Measurements from ENCODE around the gene RAI1.

The RAI1 gene

DNA sequence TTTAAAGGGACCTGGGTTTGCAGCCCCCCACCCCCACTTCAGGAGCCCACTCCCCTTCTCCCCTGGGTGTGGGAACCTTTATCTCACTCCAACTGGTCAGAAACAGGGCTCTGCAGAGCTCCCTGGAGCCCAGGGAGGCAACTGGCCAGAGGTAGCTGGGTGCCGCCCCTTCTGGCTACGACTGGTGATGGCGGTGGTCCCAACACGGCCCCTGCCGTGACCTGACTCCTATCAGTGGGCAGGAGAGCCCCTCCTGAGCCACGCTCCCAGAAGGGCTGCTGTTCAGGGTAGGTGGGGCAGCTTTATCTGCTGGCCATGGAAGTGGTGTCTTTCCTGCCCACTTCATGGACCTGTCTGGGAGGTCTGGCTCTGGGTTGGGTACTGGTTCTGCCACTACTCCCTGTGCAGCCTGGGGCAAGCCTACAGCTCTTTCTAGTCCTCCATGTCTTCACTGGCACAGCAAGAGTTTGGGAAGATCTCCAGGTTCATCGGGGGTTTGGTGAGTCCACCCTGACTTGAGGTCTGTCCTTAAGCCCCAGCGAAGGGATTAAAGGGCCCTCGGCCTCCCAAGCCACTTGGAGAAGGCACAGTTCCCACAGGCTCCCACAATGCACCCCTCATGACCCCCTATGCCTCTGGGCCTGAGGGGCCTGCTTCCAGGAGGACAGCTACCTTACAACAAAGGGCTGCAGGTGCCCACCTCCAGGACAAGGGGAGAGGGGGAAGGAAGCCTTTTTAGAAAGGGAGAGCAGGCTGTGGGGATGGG lies 161.0 kb downstream of the RAI1 start:
- Histone ChIP-seq H3K18ac (ENCODE audit: low read length) (no peak overlapping the region), H2BK15ac (replicated peaks; ENCODE audit: low read depth) (no peak overlapping the region), H3K27ac (ENCODE audit: low read depth, low read length) (no peak overlapping the region), H3K4me2 (ENCODE audit: low read length) (no peak overlapping the region), H3K9ac (ENCODE audit: low read length) (no peak overlapping the region), H3K4me3 (ENCODE audit: low read length) (no peak overlapping the region), H2BK120ac (ENCODE audit: low read depth, low read length) (no peak overlapping the region), H3K36me3 (ENCODE audit: control insufficient read depth, insufficient read depth, low read length) (no peaks in the 10 kb centered on the region), H2AK5ac (ENCODE audit: low read length) (peak overlapping the region; percentile 99), H3K4ac (ENCODE audit: low read depth, low read length) (no peak overlapping the region), H3K56ac (ENCODE audit: low read length) (no peak overlapping the region), H2BK5ac (ENCODE audit: low read length) (no peak overlapping the region), H3K79me2 (ENCODE audit: control insufficient read depth, insufficient read depth, low read length) (no peaks in the 10 kb centered on the region), H3K4me1 (ENCODE audit: control insufficient read depth, low read depth, low read length) (peaks cover 23% of the 10 kb centered on the region), H3K79me1 (ENCODE audit: low read length) (no peaks in the 10 kb centered on the region), H4K8ac (ENCODE audit: low read depth, low read length) (no peak overlapping the region), H4K5ac (ENCODE audit: low read length) (no peak overlapping the region), H3K23ac (ENCODE audit: low read length) (no peak overlapping the region), H3K27me3 (ENCODE audit: insufficient read depth, low read length, poor library complexity) (no peaks in the 10 kb centered on the region)
- DNase-seq = no peak
- WGBS (ENCODE audit: extremely low coverage, insufficient coverage, low lambda C conversion rate) = no CpG with 5 or more reads among the region's 9 CpGs

DNA sequence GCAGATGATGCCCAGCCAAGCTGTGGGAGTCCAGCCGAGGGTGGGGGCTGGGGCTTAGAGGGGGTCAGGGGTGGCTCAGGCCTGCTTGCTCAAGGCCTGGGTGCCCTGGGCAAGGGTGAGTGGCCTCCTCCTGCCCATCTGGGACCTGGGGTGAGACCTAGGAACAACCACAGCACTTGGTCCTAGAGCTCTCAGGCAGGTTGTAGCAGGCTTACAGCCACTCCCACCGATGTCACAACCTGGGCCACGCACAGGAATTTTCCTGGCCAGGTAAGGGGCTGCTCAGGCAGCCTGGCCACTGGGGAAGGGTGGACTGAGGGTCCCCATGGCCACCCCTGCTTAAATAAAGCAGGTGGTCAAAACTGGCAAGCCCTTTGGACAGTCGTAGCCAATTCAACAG lies 161.8 kb downstream of the RAI1 start:
- no peaks in the 10 kb centered on the region for H3K79me1 ChIP-seq (ENCODE audit: low read length)
- no peak overlapping the region for H2BK5ac ChIP-seq (ENCODE audit: low read length)
- H3K9ac ChIP-seq (ENCODE audit: low read length) = no peak overlapping the region
- no peak overlapping the region for H2BK120ac ChIP-seq (ENCODE audit: low read depth, low read length)
- no peak overlapping the region for H4K8ac ChIP-seq (ENCODE audit: low read depth, low read length)
- H4K5ac ChIP-seq (ENCODE audit: low read length) = no peak overlapping the region
- no peaks in the 10 kb centered on the region for H3K27me3 ChIP-seq (ENCODE audit: insufficient read depth, low read length, poor library complexity)
- no peak overlapping the region for H2AK5ac ChIP-seq (ENCODE audit: low read length)
- H3K18ac ChIP-seq (ENCODE audit: low read length) = no peak overlapping the region
- H3K4me1 ChIP-seq (ENCODE audit: control insufficient read depth, low read depth, low read length) = peaks cover 16% of the 10 kb centered on the region
- no peak overlapping the region for H3K4ac ChIP-seq (ENCODE audit: low read depth, low read length)
- H3K79me2 ChIP-seq (ENCODE audit: control insufficient read depth, insufficient read depth, low read length) = no peaks in the 10 kb centered on the region
- H3K4me2 ChIP-seq (ENCODE audit: low read length) = no peak overlapping the region
- no peak overlapping the region for H3K23ac ChIP-seq (ENCODE audit: low read length)
- H3K4me3 ChIP-seq (ENCODE audit: low read length) = no peak overlapping the region
- H3K56ac ChIP-seq (ENCODE audit: low read length) = no peak overlapping the region
- no CpG with 5 or more reads among the region's 4 CpGs for WGBS (ENCODE audit: extremely low coverage, insufficient coverage, low lambda C conversion rate)
- DNase-seq = no peak
- no peak overlapping the region for H2BK15ac ChIP-seq (replicated peaks; ENCODE audit: low read depth)
- H3K27ac ChIP-seq (ENCODE audit: low read depth, low read length) = no peak overlapping the region
- H3K36me3 ChIP-seq (ENCODE audit: control insufficient read depth, insufficient read depth, low read length) = no peaks in the 10 kb centered on the region

DNA sequence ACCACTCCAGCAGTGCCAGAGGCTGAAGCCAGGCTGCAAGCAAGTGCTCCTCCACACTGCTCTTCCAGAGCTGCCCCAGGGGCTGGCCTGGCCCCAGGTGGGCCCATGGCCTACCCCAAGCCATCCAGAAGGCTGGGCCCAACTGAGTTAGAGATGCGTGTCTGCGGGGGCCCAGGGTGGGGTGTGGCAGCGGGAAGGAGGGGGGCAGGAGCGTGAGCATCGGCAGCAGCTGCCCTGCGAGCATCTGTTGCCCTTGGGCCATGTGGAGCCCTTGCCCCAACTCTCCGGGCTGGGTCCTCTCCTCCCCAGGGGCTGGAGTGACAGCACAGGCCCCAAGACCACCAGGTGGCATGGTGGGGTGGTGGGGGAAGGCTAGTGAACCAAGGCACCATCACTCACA lies 162.8 kb downstream of the RAI1 start:
- no peaks in the 10 kb centered on the region for H3K36me3 ChIP-seq (ENCODE audit: control insufficient read depth, insufficient read depth, low read length)
- H3K27me3 ChIP-seq (ENCODE audit: insufficient read depth, low read length, poor library complexity) = no peaks in the 10 kb centered on the region
- peak overlapping the region; percentile 26 for H3K56ac ChIP-seq (ENCODE audit: low read length)
- H3K79me1 ChIP-seq (ENCODE audit: low read length) = no peaks in the 10 kb centered on the region
- no peaks in the 10 kb centered on the region for H3K79me2 ChIP-seq (ENCODE audit: control insufficient read depth, insufficient read depth, low read length)
- no peak overlapping the region for H3K9ac ChIP-seq (ENCODE audit: low read length)
- H2AK5ac ChIP-seq (ENCODE audit: low read length) = no peak overlapping the region
- no peak overlapping the region for H2BK120ac ChIP-seq (ENCODE audit: low read depth, low read length)
- peaks cover 13% of the 10 kb centered on the region for H3K4me1 ChIP-seq (ENCODE audit: control insufficient read depth, low read depth, low read length)
- no peak overlapping the region for H3K27ac ChIP-seq (ENCODE audit: low read depth, low read length)
- no peak overlapping the region for H2BK15ac ChIP-seq (replicated peaks; ENCODE audit: low read depth)
- H3K4ac ChIP-seq (ENCODE audit: low read depth, low read length) = no peak overlapping the region
- no peak overlapping the region for H3K4me2 ChIP-seq (ENCODE audit: low read length)
- H4K5ac ChIP-seq (ENCODE audit: low read length) = no peak overlapping the region
- no peak overlapping the region for H4K8ac ChIP-seq (ENCODE audit: low read depth, low read length)
- no CpG with 5 or more reads among the region's 7 CpGs for WGBS (ENCODE audit: extremely low coverage, insufficient coverage, low lambda C conversion rate)
- H3K4me3 ChIP-seq (ENCODE audit: low read length) = no peak overlapping the region
- DNase-seq = no peak
- H3K23ac ChIP-seq (ENCODE audit: low read length) = no peak overlapping the region
- no peak overlapping the region for H2BK5ac ChIP-seq (ENCODE audit: low read length)
- no peak overlapping the region for H3K18ac ChIP-seq (ENCODE audit: low read length)

DNA sequence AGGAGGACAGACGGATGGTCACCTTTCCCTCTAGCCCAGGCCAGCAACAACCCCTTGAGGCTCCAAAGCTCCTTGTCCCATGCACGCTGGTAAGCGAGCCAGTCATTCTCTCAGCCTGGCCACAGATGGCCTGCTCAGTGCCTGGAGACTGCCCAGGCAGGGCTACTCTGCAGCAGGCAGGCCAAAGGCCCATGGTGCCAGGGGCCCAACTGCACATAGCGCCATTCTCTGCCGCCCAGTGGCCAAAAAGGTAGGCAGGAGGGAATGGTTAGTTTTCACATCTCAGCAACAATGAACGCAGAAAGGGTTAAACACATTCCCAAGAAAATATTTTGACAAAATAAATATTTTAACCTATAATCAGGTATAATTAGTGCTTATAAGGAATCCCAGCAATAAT lies 163.2 kb downstream of the RAI1 start:
- no peak overlapping the region for H3K9ac ChIP-seq (ENCODE audit: low read length)
- H3K4ac ChIP-seq (ENCODE audit: low read depth, low read length) = no peak overlapping the region
- H3K27ac ChIP-seq (ENCODE audit: low read depth, low read length) = no peak overlapping the region
- no peak overlapping the region for H4K5ac ChIP-seq (ENCODE audit: low read length)
- no peak overlapping the region for H2BK120ac ChIP-seq (ENCODE audit: low read depth, low read length)
- H3K36me3 ChIP-seq (ENCODE audit: control insufficient read depth, insufficient read depth, low read length) = no peaks in the 10 kb centered on the region
- H3K23ac ChIP-seq (ENCODE audit: low read length) = no peak overlapping the region
- peak overlapping the region; percentile 26 for H3K56ac ChIP-seq (ENCODE audit: low read length)
- H3K79me1 ChIP-seq (ENCODE audit: low read length) = no peaks in the 10 kb centered on the region
- no CpG with 5 or more reads among the region's 6 CpGs for WGBS (ENCODE audit: extremely low coverage, insufficient coverage, low lambda C conversion rate)
- no peak overlapping the region for H2BK5ac ChIP-seq (ENCODE audit: low read length)
- H2BK15ac ChIP-seq (replicated peaks; ENCODE audit: low read depth) = no peak overlapping the region
- no peaks in the 10 kb centered on the region for H3K27me3 ChIP-seq (ENCODE audit: insufficient read depth, low read length, poor library complexity)
- H3K4me1 ChIP-seq (ENCODE audit: control insufficient read depth, low read depth, low read length) = peaks cover 10% of the 10 kb centered on the region
- no peak for DNase-seq
- no peaks in the 10 kb centered on the region for H3K79me2 ChIP-seq (ENCODE audit: control insufficient read depth, insufficient read depth, low read length)
- no peak overlapping the region for H3K4me3 ChIP-seq (ENCODE audit: low read length)
- H2AK5ac ChIP-seq (ENCODE audit: low read length) = no peak overlapping the region
- no peak overlapping the region for H3K4me2 ChIP-seq (ENCODE audit: low read length)
- no peak overlapping the region for H3K18ac ChIP-seq (ENCODE audit: low read length)
- no peak overlapping the region for H4K8ac ChIP-seq (ENCODE audit: low read depth, low read length)

DNA sequence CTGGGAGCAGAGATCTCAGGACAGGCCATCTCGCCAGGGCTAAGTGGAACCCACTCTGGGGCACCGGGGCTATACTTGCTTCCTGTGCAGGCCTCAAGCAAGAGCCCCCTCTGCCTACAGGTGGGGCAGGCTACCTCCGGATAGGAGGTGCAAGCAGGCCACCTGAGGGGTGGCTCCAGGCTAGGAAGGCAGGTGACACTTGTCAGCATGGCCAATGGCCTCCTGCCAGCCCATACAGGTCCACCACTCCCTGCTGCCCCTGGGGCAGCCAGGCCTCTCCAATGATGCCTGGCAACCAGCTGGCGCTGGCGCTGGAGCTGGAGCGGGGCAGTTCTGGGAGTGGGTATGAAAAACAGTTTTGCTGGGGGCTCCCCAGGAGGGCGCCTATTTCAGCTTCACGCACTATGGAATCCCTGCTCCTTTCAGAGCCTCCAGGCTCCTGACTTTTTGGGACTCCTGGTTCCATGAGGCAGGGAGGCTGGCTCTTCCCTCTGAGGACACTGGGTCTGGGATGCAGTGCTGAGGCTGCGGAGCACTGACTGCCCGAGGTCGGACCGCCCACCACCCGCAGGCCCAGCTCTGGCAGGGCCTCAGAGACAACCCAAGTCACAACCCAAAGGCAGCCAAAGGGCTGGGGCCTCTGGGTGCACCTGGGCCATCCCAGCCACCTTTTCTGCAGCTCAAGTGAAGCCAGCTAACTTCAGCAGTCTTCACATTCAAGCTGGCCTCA lies 164.0 kb downstream of the RAI1 start:
- H3K79me2 ChIP-seq (ENCODE audit: control insufficient read depth, insufficient read depth, low read length) = no peaks in the 10 kb centered on the region
- H3K79me1 ChIP-seq (ENCODE audit: low read length) = no peaks in the 10 kb centered on the region
- H2BK15ac ChIP-seq (replicated peaks; ENCODE audit: low read depth) = no peak overlapping the region
- H3K4me3 ChIP-seq (ENCODE audit: low read length) = no peak overlapping the region
- no peak overlapping the region for H3K56ac ChIP-seq (ENCODE audit: low read length)
- no peak overlapping the region for H2AK5ac ChIP-seq (ENCODE audit: low read length)
- WGBS (ENCODE audit: extremely low coverage, insufficient coverage, low lambda C conversion rate) = no CpG with 5 or more reads among the region's 13 CpGs
- H4K8ac ChIP-seq (ENCODE audit: low read depth, low read length) = no peak overlapping the region
- H2BK120ac ChIP-seq (ENCODE audit: low read depth, low read length) = no peak overlapping the region
- H2BK5ac ChIP-seq (ENCODE audit: low read length) = no peak overlapping the region
- no peak overlapping the region for H3K4ac ChIP-seq (ENCODE audit: low read depth, low read length)
- no peak overlapping the region for H3K4me2 ChIP-seq (ENCODE audit: low read length)
- peaks cover 8% of the 10 kb centered on the region for H3K4me1 ChIP-seq (ENCODE audit: control insufficient read depth, low read depth, low read length)
- no peak overlapping the region for H3K18ac ChIP-seq (ENCODE audit: low read length)
- no peak overlapping the region for H4K5ac ChIP-seq (ENCODE audit: low read length)
- H3K9ac ChIP-seq (ENCODE audit: low read length) = no peak overlapping the region
- no peaks in the 10 kb centered on the region for H3K27me3 ChIP-seq (ENCODE audit: insufficient read depth, low read length, poor library complexity)
- H3K23ac ChIP-seq (ENCODE audit: low read length) = no peak overlapping the region
- no peak overlapping the region for H3K27ac ChIP-seq (ENCODE audit: low read depth, low read length)
- no peak for DNase-seq
- H3K36me3 ChIP-seq (ENCODE audit: control insufficient read depth, insufficient read depth, low read length) = no peaks in the 10 kb centered on the region

Measured in mesendoderm (in vitro differentiated cells).